ENCODE measurements around the gene SLFN12L.

DNA sequence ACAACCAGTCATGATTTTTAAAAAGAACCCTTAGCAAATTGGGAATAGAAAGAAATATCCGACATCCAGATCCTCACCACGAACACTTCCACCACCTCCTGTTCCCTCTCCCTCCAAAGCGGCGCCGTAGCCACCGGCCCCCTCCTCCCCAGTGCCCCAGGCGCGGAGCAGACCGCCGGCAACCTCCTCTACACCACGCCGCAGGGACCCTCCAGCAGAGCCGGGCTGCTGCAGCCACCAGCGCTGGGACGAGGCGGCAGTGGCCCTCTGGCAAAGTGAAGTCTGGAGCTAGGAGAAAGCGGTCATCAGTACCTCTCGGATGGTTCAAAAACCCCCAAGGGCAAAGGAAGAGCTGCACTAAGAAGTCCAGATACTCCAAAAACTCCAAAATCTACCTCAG is 47.5 kb downstream of the SLFN12L start:
- TF ChIP-seq, protein P1, sequence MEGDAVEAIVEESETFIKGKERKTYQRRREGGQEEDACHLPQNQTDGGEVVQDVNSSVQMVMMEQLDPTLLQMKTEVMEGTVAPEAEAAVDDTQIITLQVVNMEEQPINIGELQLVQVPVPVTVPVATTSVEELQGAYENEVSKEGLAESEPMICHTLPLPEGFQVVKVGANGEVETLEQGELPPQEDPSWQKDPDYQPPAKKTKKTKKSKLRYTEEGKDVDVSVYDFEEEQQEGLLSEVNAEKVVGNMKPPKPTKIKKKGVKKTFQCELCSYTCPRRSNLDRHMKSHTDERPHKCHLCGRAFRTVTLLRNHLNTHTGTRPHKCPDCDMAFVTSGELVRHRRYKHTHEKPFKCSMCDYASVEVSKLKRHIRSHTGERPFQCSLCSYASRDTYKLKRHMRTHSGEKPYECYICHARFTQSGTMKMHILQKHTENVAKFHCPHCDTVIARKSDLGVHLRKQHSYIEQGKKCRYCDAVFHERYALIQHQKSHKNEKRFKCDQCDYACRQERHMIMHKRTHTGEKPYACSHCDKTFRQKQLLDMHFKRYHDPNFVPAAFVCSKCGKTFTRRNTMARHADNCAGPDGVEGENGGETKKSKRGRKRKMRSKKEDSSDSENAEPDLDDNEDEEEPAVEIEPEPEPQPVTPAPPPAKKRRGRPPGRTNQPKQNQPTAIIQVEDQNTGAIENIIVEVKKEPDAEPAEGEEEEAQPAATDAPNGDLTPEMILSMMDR (IDR thresholded peaks at IDR 0.05): no peak
- TF ChIP-seq POLR2A (IDR thresholded peaks at IDR 0.05) (no peak), POLR2AphosphoS5 (IDR thresholded peaks at IDR 0.05; ENCODE audit: insufficient read depth in 1 of 2, low read depth in 1 of 2) (no peak)

Measured in vagina (tissue), 2 donors.